NB4 (cell line): ENCODE measurements around the gene SFTA2.

Experiments
- DNase-seq: peaks from one replicate; pipeline ENCODE4 v3.0.0; 2010; ENCODE audit warnings: low read depth
- H3K4me3 ChIP-seq: one replicate; pipeline ENCODE4 v1.5.1; 2011; ENCODE audit warnings: mild to moderate bottlenecking, low read depth, low read length, moderate library complexity
- MYC ChIP-seq: IDR thresholded peaks from 2 replicates; pipeline ENCODE4 v1.6.1; 2011; ENCODE audit warnings: low read depth, low read length
- POLR2A ChIP-seq: IDR thresholded peaks from 2 replicates; pipeline ENCODE4 v1.6.1; 2011; ENCODE audit warnings: mild to moderate bottlenecking; ENCODE audit not compliant: insufficient read length; ENCODE audit errors: extremely low read depth
- TF ChIP-seq, protein P1 (sequence below): IDR thresholded peaks from 2 replicates; pipeline ENCODE4 v1.6.1; 2011; ENCODE audit warnings: low read depth, low read length
- TF ChIP-seq, protein P2 (sequence below): IDR thresholded peaks from one replicate; pipeline ENCODE4 v1.5.1; 2012; ENCODE audit warnings: low read depth, low read length

SFTA2 gene

DNA sequence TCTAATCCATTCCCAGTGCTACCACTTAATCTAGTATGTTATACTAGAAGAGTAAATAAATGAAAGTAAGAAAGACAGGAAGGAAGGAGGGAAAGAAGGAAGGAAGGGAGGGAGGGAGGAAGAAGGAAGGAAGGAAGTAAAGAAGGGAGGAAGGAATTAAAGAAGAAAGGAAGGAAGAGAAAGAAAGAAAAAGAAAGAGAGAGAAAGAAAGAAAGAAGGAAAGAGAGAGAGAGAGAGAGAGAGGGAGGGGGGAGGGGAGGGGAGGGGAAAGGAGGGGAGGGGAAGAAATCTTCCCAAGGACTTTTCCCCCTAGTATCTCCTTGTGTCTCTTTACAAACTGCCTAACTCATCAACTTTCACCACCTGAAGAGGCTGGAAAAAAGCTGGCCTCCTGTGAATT, 30.7 kb upstream of the SFTA2 start:
- no peak overlapping the region for H3K4me3 ChIP-seq
- TF ChIP-seq, protein P1, sequence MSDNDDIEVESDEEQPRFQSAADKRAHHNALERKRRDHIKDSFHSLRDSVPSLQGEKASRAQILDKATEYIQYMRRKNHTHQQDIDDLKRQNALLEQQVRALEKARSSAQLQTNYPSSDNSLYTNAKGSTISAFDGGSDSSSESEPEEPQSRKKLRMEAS: no peak
- no peak for TF ChIP-seq MYC
- no peak for TF ChIP-seq POLR2A
- TF ChIP-seq, protein P2, sequence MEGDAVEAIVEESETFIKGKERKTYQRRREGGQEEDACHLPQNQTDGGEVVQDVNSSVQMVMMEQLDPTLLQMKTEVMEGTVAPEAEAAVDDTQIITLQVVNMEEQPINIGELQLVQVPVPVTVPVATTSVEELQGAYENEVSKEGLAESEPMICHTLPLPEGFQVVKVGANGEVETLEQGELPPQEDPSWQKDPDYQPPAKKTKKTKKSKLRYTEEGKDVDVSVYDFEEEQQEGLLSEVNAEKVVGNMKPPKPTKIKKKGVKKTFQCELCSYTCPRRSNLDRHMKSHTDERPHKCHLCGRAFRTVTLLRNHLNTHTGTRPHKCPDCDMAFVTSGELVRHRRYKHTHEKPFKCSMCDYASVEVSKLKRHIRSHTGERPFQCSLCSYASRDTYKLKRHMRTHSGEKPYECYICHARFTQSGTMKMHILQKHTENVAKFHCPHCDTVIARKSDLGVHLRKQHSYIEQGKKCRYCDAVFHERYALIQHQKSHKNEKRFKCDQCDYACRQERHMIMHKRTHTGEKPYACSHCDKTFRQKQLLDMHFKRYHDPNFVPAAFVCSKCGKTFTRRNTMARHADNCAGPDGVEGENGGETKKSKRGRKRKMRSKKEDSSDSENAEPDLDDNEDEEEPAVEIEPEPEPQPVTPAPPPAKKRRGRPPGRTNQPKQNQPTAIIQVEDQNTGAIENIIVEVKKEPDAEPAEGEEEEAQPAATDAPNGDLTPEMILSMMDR: no peak
- no peak for DNase-seq

DNA sequence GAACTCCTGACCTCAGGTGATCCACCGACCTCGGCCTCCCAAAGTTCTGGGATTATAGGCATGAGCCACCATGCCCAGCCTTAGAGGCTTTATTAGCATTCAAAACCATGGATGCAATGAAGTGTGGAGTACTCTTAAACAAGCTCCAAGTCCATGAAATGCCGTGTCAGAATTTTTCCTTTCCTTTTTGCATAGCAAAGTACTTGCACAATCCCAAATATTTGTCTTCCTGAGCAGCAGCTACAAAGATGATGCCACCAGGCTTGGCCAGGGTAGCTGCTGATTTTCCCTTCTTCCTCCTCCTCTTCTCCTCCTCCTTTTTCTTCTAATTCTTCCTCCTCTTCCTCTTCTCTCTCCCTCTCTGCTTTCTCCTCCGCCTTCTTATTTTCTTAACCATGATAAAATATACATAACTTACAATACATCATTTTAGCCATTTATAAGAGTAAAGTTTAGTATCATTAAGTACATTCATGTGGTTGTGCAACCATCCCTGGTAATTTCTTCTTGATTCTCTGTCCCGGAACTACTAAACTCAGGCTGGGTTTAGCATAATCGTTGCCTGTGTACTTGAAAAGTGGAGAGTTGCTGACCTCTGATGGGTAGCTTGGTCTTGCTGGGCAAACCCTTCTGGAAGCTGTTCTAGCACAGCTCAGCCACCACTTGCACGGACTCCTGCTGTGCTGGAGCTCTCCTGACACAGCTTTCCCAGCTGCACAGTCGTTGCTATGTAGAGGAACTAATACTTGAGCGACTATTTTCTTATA, 29.1 kb upstream of the SFTA2 start:
- peak; percentile 25 for DNase-seq
- TF ChIP-seq, protein P2: no peak
- no peak for TF ChIP-seq POLR2A
- TF ChIP-seq, protein P1: no peak
- TF ChIP-seq MYC: no peak
- H3K4me3 ChIP-seq: no peak overlapping the region

DNA sequence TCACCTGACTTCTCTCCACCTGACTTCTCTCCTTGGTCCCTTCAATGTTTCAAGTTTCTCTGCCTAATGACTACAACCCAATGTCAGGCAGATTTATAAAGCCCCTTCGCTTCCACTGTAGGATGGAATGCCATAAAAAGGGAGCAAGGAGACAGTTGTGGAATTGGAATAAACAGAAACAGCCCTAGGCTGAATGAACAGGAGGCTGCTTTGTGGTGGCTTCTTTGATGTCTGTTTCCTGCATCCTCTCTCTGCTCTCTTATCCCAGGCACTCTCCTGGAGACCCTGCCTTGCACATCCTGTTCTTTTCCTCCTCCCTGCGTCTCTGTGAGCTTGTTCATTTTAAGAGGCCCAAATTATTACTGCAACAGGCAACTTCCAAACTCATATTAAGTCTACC, 25.7 kb upstream of the SFTA2 start:
- TF ChIP-seq, protein P1: no peak
- TF ChIP-seq POLR2A: no peak
- TF ChIP-seq, protein P2: no peak
- H3K4me3 ChIP-seq: no peak overlapping the region
- DNase-seq: no peak

DNA sequence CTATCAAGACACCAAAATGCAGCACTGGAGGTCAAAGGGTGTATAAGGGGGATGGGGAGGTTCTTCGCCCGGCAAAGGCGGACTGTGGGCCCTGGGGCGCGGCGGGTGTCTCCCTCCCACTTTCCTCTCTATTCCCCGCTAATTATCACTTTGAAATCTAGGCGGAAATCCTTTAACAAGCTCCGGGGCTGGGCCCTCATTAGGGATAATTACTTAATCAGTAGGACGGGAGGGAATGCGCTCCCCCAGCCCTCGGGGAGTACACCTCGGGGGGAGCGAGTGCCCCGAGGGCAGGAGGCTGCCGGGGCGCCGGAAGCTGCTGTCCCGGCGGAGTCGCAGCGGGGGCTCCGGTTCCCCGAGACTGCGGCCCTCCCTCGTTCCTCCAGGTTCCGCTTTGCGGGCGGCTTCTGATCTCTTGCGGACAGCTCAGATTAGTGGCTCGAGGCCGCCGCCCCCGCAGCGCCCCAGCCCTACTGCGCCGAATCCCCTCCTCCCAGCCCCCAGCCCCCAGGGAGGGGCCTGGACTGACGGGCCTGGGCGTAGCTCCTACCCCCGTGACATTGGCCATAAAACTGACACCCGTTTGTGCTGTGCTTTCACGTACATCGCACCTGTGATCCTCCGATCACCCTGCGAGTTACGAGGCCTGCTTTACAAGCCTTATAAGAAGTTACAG, 23.5 kb upstream of the SFTA2 start:
- peak; percentile 91 for DNase-seq
- H3K4me3 ChIP-seq: peak overlapping the region; percentile 23
- TF ChIP-seq, protein P2: no peak
- peak; percentile 54 for TF ChIP-seq MYC
- TF ChIP-seq, protein P1: 0 out of 2 replicates have a peak, but pooled peaks have one; percentile 22

DNA sequence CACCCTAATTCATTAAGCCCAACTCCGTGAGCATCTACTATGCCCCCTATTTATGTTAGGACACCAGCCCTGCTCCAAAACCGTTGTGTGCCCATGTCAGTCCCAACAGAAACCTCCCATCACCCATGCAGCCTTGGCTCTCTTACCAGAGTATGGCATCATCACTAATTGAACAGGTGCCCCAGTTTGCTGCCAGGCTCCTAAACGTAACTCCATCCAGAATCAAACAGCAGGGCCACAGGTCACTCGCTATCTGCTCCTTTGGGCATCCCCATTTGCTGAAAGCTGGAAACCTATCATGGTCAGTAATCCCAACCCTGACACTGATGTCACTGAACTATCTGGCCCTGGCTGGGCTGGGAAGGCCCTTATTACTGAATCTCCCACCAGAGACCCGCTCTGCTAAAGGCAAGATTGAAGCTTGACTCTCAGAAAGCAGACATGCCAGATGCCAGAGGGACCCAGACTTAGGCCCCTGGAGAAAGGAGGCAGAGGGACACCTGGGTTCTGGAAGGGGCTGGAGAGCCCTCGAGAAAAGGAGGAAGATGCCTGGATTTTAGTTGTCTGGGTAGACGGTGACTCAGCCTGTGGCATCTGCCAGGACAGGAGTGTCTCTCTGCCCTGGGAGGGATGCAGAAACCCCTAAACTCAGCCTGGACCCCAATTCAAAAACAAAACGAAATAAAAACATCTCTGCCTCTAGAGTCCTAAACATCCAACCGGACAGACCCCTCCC, 22.8 kb upstream of the SFTA2 start:
- peak overlapping the region; percentile 23 for H3K4me3 ChIP-seq
- no peak for DNase-seq
- TF ChIP-seq, protein P1: no peak
- TF ChIP-seq POLR2A: no peak
- TF ChIP-seq MYC: no peak
- TF ChIP-seq, protein P2: no peak
